Suppressor macrophage treated with lipopolysaccharide for 1 hour (primary cell): ENCODE measurements around the gene GNAT1.

Experiments used
- DNase-seq, 3 donors: peaks; one replicate each; pipeline ENCODE4 v3.0.0-alpha.2; 2020 to 2022

Gene GNAT1

DNA sequence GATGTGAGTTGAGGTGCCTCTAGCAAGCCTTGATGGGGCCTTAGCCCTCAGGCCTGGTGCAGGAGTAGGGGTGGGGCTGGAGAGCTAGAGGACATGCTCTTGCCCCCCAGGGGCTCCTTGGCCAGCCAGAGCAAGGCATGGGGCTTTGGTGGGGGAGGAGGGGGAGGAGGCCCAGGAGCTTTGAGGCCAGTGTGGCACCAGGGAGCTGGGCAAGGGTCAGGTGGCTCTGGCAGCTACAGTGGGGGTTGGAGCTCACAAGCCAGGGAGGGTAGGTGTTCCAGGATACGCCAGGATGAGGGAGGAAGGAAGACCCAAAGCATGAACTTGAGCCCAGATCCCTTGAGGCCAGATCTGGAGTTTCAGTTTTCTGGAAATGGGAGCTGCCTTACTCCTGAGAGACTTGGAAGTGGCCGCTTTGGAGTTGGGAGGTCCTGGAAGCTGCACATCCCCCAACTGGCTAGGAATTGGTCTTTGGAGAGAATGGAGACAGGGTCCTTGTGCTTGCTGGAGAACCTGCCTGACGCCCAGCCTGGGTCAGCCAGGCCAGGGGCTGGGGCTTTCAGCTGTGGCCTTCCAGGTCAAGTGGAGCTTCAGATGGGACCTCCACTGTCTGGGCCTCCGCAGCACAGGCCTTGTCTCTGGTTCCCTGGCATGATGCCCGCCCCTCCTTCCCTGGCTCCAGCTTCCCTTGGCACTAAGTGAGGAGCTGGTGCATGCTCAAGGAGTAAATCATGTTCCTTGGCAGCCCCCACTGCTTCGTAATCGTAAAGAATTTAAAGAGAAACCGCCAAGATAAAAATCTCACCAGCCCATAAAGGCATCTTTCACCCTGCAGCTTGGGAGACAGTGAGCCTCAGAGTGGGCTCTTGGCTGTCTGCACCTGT lies 27.6 kb upstream of the GNAT1 start:
- DNase-seq, result no peak

DNA sequence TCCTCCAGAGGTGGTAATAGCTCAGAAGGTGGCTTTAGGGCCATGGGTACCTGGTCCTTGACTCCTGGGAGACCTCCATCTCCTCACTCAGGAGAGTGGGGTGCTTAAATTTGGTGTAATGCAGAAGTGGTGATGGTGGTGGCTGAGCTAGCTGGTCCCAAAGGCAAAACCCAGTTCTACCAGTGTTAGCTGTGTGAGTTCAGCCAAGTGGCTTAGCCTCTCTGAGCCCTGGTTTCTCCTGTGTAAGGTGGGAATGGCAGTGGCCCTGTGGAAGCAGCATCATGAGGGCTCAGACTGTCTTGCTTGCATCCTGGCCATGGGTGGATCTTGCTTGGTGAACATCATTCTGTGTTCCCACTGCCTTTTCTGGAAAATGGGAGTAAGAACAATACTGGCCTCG lies 26.9 kb upstream of the GNAT1 start:
- DNase-seq, result no peak

DNA sequence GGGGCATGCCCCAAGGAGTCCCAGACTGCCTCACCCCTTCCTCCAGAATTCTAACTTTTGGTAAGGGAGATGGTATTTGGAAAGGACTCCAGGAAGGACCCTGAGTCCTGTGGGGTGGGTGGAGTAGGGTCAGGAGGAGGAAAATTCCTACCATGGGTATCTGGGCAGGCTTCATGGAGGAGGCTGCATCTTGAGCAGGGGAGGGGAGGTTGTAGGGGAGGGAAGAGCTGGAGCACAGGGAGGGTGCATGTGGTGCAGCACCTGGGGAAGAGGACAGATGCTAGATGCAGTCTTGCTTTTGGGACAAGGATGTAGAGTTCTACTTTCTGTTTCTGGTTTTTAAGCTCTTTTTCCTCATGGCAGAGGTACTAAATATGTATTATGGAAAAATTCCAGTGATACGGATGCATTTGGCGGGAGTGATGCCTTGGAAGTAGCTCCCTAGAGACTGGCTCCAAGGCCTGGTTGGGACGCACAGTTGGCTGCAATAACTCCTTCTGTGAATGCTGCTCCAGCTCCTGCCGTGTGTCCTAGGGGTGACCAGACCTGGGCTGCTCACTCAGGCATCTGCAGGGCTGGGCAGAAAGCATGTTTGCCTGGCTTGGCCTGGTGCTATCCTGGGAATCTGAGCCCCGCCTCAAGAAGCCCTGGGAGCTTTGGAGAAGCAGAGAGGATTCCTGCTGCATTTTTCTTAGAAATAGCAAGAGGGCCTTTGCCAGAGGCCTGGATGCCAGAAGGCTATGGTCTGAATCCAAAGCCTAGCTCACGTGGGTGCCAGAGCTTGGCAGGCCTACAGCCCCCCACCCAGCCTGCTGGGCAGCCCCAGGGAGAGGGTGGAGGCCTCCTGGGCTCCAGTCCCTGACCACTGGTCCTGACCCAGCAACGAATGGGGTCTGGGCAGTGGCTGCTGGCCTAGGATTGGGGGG lies 26.2 kb upstream of the GNAT1 start:
- no peak for DNase-seq

DNA sequence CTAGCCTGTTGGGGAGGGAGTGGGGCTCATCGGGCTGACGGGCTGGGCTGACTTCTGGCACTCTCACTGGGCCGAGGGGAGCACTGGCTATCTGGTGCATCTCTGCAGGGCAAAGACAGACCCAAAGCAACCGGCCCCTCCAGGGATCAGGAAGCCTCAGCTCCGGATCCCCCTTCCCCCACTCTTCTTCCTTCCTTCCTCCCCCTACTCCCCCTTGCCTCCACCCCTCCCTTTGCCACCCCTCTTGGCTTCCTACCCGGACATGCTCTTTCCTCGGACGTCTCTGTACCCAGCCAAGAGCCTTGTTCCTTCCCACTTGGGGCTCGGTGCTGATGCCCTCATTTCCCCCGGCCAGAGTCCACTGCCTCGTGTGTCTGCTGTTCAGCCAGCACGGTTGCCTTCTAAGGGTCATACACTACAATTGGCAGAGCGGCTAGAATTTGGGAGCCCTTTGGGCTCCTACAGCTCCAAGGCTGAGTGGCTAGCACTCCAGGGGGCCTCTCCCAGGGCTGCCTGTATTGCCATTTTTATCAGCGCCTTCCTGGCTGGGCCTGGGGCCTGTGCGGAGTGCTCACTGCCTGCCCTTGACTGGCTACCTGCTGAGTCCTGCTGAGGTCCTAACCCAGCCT lies 25.4 kb upstream of the GNAT1 start:
- DNase-seq, result no peak

DNA sequence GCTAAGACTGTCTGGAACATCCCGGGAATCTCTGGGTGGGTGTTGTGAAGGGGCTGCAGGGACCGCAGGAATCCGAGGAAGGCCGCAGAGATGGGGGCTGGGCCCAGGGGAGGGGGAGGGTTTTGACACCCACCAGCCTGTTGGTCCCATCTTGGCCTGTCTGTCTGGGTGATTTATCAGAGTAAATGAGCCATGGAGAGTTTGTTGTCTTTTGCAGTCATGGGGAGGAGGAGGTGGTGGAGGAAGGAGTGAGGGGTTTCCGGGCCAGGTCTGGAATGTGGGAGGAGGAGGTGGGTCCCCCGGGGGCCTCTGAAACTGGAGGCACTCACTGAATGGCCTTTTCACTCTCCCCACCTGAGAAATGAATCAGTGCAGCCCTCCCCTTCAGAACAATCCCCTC lies 24.8 kb upstream of the GNAT1 start:
- no peak for DNase-seq

DNA sequence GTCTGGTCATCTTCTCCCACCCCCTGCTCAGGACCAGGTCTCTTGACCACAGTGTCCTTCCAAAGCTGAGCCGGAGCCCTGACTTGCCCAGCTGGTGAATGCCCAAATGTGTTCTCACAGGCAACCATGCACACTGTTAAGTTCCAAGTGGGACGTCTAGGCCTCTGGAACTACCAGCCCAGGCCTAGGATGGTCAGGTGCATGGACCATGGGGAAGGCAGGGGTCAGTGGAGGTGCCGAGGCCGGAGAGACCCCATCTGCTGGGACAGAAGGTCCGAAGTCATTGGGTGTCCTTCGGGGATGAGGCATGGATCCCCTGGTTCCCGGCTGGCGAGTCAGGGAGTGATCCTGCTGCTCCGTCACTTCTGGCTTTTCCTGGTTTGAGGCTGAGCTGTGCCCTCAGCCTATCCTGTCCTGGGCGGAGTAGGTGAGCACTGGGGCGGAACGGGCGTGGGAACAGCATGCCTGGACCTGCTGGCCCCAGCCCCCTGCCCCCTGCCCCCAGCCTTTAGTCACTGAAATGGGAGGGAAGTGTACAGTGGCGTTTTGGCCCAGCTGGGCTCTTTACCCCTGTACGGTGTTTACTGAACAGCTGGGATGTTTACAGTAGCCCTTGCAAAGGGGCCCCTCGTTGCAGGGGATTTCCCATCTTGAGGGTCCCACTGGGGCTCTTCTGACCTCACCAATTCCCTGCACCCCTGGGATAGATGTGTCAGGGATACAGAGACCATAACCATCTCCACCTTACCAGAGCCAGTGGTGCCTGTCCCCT lies 24.2 kb upstream of the GNAT1 start:
- DNase-seq, result no peak

DNA sequence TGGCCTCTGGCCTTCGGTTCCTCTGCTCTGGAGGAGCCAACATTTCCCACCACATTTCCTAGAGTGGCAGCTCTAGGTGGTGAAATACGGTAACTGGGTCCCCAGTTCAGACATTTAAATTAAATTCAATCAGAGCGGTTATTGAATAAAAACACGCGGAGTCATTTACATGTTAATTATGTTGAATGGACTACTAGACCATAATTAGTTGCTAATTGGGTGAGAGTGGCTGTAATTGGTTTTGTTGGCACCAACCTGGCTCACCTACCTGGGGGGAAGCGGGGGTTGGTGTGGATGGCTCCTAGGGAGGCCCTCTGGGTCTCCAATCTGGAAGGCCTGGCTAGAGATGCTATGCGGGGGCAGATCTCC lies 23.6 kb upstream of the GNAT1 start:
- DNase-seq, result no peak

DNA sequence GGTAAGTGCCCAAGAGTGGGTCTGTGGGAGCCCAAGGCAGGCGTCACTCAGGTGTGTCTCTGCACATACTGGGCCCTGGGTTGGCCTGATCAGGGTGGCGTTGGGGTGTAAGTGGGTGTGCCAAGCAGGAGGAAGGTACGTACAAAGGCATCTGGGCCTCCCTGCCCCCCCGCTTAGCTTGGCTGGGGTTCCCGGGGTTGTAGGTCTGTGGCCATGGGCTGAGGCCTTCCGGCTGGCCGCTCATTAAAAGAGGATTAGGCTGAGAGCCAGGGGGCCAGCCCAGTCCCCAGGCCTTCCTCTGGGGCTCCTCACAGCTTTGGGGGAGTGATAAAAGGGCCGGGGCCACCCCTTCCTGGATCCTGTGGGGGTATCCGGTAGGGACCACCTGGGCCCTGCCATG lies 23.0 kb upstream of the GNAT1 start:
- DNase-seq, result no peak

DNA sequence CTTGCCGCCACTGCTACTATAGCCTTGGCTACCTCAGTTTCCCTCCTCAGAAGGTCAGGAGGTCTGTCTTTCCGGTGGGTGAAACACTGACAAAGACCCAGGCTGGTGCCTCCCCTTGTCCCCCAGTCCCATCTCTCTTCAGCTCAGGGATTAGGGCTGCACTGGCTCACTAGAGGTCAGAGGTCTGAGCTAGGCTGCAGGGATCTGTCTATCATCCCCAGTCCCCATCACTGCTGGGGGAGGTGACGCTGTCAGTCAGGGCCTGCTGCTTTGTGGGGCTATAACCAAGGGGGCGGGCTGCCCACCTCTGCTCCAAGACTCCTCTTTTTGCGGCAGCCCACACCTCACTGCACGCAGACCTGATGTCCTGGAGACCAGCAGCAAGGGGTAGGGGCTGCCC lies 22.6 kb upstream of the GNAT1 start:
- DNase-seq, result no peak

DNA sequence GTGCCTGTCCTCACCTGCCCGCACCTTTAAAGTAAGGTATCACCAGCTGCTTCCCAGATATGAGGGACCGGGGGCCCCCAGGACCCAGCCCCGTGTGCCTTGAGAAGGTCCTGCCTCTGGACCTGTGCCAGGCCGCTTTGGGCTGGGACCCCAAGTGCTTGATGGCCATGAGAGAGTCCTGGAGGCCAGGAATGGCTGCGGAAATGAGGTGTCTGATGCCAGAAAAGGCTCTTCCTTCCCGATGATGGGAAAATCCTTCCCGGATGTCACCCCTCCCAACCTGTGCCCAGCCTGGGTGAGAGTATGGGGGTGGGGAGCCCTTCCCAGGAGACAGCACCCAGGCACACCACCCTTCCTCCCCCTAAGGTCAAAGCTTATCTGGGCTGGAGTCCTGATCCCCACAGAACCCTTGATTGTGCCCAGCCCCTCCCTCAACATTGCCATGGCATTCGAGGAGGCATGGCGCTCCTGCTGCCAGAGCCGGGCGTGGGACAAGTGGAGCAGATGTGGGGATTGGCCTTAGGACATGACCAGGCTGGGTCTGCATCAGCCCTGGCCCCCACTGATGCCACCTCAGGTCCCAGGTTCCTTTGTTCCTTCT lies 22.1 kb upstream of the GNAT1 start:
- DNase-seq, result no peak

DNA sequence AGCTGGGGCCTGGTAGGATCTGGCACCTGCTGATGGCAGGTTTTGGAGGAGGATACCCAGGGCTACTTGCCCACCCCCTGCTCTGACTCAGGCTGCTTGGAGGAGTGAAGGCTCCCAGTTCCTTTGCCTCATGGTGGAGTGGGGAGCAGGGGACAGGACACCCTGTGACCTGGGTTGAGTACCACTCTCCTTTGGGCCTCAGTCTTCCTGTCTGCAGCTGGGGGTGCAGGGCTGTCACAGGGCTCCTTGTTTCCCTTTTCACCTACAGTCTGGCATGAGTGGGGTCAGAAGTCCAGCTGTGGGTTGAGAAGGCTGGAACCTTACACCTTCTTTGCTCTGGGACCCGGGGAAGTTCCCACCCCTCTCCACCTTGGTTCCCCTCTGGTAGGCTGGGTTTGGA lies 21.6 kb upstream of the GNAT1 start:
- no peak for DNase-seq

DNA sequence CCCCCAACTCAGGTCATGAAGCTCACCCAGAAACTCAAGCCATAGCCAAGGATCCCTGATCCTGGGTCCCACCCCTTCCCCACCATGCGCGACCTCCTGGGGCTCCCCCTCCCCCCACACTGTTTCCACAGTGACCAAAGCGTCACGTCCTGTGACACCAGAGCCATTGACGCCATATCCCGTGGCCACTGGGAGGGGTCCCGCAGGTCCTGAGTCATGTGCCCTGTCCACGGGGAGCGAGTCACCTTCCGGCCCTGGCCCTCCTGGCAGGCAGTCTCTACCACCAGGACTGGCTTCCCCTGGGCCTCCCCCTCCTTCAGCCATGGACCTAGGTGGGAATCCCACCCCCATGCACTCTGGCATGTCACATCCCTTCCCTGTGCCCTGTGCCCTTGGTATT lies 20.7 kb upstream of the GNAT1 start:
- DNase-seq, result peak; percentile 49 to 62 (median 51)

DNA sequence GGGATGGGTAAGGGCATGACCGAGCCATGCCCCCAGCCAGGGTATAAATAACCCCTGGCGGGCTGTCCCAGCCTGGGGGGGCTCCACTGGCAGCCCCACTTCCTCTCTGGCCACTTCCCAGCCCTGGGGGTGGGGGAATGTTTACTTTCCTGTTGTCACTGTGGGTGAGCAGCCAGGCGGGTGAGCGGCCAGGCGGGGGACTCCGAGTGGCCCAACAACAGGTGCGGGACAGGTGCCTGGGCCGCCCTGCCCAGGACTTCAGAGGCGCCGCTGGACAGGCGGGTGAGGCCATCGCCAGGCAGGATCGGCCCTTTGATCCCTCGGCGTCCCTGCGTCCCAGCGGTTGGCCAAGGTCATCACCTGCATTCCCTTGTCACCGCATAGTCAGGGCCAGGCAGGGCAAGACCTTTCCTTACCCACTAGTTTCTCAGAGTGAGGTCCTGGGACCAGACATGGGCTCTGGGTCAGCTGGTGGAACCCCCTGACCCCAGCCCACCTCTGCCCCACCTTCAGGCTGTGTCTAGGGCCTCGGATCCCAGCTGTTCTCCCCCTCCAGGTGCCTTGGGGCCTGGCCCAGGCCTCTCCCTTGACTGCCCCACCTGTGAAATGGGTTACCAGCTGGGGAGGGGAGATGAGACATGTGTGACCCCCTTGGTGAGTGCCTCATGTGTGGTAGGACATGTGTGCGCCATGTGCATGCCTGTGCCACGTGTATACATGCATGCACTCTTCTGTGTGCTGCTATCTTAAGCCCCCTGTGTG lies 19.7 kb upstream of the GNAT1 start:
- DNase-seq, result no peak

DNA sequence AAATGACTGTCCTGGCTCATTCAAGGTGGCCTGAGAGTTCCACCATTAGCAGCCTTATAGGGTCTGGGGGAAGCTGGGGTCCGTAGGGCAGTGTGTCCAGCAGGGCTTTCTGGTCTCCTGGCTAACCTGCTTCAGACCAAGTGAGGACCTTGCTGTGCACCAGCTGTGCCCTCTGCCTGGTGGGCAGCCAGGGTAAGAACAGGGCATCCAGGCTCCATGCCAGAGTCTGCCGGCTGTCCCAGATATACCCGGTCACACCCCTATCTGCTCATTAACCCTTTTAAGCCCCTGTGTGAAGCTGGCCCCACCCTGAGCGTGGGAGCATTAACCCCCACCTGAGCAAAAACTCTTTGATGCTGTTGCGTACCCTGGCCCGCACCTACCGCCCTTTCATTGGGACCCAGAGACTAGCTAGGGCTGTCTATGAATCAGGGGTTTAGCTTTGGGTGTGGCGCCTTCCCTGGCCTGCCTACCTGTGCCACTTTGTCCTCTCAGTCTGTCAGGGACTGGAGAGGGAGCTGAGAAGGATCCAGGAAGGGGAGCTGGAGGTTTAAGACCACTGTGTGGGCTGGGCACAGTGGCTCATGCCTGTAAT lies 18.7 kb upstream of the GNAT1 start:
- DNase-seq, result no peak

DNA sequence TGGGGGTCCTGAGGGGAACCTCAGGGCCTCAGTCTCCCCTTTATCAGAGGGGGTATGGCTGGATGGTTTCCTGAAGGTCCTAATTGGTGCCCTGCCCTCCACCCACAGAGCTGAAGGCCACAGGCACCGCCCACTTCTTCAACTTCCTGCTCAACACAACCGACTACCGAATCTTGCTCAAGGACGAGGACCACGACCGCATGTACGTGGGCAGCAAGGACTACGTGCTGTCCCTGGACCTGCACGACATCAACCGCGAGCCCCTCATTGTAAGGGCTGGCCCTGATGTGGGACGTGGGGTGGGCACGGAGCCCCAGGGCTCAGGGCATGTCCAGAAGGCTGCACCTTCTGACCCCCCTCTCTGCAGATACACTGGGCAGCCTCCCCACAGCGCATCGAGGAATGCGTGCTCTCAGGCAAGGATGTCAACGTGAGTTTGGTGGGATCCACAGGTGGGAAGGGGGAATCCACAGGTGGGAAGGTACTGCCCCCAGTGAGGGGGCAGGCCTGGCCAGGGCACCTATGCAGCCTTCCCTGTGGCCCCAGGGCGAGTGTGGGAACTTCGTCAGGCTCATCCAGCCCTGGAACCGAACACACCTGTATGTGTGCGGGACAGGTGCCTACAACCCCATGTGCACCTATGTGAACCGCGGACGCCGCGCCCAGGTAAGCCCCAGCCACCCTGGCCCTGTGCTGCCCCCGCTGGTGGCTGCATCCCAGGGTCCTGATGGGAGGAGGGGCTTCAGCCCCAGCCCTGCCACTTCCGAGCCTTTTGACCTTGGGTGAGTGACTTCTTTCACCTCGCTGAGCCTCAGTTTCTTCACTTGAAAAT lies 17.5 kb upstream of the GNAT1 start:
- peak; percentile 60 to 72 (median 68) for DNase-seq

DNA sequence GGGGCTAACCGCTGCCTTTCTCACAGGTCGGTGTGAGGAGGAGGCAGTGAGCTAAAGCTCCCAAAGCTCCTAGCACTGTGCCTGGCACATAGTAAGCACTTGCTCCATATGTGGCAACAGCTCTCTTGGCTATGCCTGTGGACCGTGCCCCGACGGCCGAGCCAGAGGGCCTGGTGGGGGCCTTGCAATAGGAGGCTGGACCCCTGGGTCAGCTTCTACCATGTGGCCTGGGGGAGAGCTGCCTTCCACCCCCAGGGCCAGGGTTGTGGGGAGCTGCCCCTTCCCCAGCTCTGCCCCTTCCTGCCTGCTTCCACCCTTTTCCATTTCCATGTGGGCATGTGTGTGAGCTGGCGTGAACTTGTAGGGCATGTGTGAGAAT lies 16.9 kb upstream of the GNAT1 start:
- no peak for DNase-seq

DNA sequence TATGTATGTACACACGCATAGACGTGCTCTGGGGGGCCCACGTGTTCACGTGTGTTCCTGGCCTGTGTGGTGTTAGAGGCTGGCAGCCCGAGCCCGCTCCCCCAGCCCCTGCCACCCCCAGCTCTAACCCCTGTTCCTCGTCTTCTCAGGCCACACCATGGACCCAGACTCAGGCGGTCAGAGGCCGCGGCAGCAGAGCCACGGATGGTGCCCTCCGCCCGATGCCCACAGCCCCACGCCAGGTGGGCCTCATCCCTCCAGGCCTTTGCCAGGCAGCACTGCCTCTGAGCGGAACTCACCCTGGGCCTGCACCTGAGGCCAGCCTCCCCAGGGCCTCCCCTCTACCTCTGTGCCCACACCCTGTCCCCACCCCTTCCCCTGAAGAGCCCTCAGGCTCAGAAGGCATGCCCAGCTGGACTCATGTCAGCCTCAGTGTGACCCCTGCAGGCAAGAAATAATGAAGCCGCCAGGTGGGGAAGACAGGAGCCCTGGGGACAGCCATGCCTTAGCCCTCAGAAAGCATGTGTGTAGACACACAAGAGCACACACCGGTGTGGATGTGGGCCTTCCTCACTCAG lies 16.4 kb upstream of the GNAT1 start:
- no peak for DNase-seq

DNA sequence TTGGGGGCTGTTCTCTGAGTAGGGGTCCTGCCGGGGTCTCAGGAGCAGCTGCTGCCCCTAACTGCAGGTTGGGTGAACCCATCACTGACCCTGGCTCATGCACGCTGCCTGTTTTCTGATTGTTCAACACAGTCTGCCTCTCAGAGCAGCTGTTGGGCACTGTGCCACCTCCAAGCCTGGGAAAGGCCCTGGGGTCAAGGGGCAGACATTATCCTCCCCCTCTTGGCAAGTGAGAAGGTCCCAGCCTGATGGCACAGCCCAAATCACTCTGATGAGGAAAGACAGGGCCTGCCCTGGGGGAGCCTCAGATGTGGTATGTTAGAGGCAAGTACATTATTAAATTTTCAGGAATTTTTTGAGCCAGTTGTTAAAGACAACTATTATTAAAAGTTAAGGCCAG lies 14.1 kb upstream of the GNAT1 start:
- DNase-seq, result no peak

DNA sequence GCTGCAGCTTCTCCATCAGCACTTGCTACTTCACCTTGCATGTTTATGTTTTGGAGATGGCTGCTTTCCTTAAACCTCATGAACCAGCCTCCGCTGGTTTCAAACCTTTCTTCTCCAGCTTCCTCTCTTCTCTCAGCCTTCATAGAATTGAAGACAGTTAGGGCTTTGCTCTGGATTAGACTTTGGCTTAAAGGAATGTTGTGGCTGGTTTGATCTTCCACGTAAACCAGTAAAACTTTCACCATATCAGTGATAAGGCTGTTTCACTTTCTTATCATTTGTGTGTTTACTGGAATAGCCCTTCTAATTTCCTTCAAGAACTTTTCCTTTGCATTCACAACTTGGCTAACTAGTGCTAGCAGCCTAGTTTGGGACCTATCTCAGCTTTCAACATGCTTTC lies 11.7 kb upstream of the GNAT1 start:
- DNase-seq, result no peak

DNA sequence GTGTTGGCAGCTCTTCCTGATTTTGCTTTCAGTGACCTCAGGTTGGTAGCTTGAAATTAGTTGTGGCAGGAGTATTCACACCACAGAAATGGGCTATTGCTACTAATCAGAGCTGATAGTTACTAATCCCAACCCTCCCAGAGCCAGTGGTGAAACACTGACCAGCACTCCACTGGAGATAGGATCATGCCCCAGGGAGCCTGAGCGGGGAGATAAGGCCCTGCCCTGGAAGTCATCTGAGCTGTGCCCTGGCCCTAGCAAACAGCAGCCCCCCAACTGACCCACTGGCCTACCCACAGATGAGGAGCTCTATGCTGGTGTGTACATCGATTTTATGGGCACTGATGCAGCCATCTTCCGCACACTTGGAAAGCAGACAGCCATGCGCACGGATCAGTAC lies 9.4 kb upstream of the GNAT1 start:
- no peak for DNase-seq
